ENCODE data around the gene GRIN3B. TPM values are rescaled to one million over a fixed set of nuclear protein-coding genes. Genes with fewer than 3 reads are reported as not detected.
"Not testable (repeated sequence)": the region's sequence is repeated elsewhere in the genome, so short reads cannot be mapped to it uniquely, and the experiment has no call there.

GRIN3B gene
- total RNA-seq, 2 donors from 2014 or later: 2.0 TPM

- 79 to 86% methylated on average over 17 to 43 of the region's 43 CpGs for WGBS, 2 experiments (ENCODE audit: insufficient coverage in 1 of 2, insufficient read length in 1 of 2)
- Histone ChIP-seq H3K36me3 (ENCODE audit: control insufficient read depth, insufficient read depth, low read length) (peaks cover 12% of the 10 kb centered on the region), H3K4me1 (ENCODE audit: control insufficient read depth, insufficient read depth, low read length) (peaks cover 6% of the 10 kb centered on the region), H3K27me3 (ENCODE audit: control insufficient read depth, insufficient read depth, low read length, poor library complexity, severe bottlenecking) (no peaks in the 10 kb centered on the region), H3K9ac (ENCODE audit: extremely low read depth, low read length, poor library complexity, severe bottlenecking) (no peak overlapping the region), H3K4me3 (ENCODE audit: low read length) (no peak overlapping the region), H3K27ac (ENCODE audit: low read depth, low read length) (peak overlapping the region; percentile 44), H3K9me3 (ENCODE audit: control insufficient read depth, low read length) (no peaks in the 10 kb centered on the region)
- Mint-ChIP-seq H3K9me3 (no peaks in the 10 kb centered on the region), H3K36me3 (ENCODE audit: low read depth) (peaks cover 15% of the 10 kb centered on the region), H3K27ac (peak overlapping the region; percentile 90), H3K4me3 (no peak overlapping the region), H3K4me1 (peaks cover 19% of the 10 kb centered on the region), H3K27me3 (ENCODE audit: insufficient read depth) (no peaks in the 10 kb centered on the region)
- peak; percentile 69 for DNase-seq
- TF ChIP-seq CTCF (conservative IDR thresholded peaks at IDR 0.05): no peak
Observed at GRCh38 chr19:954672-955494, 45.3 kb upstream of the GRIN3B start.

DNA sequence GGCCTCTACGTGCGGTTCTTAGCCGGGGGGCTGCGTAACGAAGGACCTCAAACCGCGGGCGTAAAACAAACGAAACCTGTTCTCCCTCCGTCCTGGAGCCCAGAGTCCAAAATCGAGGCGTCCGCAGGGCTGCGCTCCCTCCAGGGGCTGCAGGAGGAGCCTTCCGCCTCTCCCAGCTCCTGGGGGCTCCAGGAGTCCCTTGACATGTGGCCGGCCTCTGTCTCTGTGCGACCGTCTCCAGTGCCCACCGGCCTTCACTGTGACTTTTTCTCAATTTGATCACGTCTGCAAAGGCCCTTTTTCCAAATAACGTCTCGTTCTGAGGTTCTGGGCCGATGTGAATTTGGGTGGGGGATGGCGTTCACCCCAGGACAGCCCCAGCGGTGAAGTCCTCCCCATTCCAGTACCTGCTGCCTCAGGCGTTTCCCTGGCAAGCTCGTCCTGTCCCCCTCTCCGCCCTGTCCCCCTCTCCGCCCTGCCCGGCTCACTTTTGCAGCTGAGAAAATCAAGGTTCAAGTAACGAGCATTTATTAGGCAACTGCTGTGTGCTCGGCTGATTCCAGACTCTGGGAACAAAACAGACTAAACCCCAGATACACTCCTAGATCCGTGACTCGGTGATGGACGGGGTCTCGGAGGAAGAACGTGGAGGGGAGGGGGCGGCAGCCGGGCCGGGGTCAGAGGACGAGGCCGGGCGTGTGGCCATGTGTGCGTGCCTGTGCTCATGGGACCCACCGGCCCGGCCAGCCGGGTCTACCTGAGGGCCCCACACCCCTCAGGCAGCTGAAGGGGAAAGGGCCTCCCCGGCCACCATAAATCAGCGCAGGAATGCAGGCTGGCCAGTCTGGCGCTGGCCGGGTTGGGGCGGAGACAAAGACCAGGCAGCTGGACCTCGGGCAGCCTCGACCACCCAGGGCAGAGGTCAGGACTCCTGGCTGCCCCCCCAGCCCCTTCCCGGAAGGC lies 44.1 kb upstream of the GRIN3B start:
- Histone ChIP-seq H3K27me3 (ENCODE audit: control insufficient read depth, insufficient read depth, low read length, poor library complexity, severe bottlenecking) (no peaks in the 10 kb centered on the region), H3K4me1 (ENCODE audit: control insufficient read depth, insufficient read depth, low read length) (peaks cover 6% of the 10 kb centered on the region), H3K27ac (ENCODE audit: low read depth, low read length) (peak overlapping the region; percentile 81), H3K36me3 (ENCODE audit: control insufficient read depth, insufficient read depth, low read length) (peaks cover 24% of the 10 kb centered on the region), H3K9me3 (ENCODE audit: control insufficient read depth, low read length) (no peaks in the 10 kb centered on the region), H3K9ac (ENCODE audit: extremely low read depth, low read length, poor library complexity, severe bottlenecking) (no peak overlapping the region), H3K4me3 (ENCODE audit: low read length) (no peak overlapping the region)
- DNase-seq: no peak
- TF ChIP-seq CTCF (conservative IDR thresholded peaks at IDR 0.05): no peak
- no peaks in the 10 kb centered on the region for H3K9me3 Mint-ChIP-seq
- H3K4me3 Mint-ChIP-seq: no peak overlapping the region
- WGBS, 2 experiments (ENCODE audit: insufficient coverage in 1 of 2, insufficient read length in 1 of 2): 89 to 91% methylated on average over 29 to 55 of the region's 55 CpGs
- peaks cover 19% of the 10 kb centered on the region for H3K4me1 Mint-ChIP-seq
- peaks cover 23% of the 10 kb centered on the region for H3K36me3 Mint-ChIP-seq (ENCODE audit: low read depth)
- no peaks in the 10 kb centered on the region for H3K27me3 Mint-ChIP-seq (ENCODE audit: insufficient read depth)
- H3K27ac Mint-ChIP-seq: peak overlapping the region; percentile 85

GRCh38 chr19:956766-957440 lies 43.3 kb upstream of the GRIN3B start:
- H3K36me3 ChIP-seq (ENCODE audit: control insufficient read depth, insufficient read depth, low read length): peaks cover 29% of the 10 kb centered on the region
- peaks cover 19% of the 10 kb centered on the region for H3K4me1 Mint-ChIP-seq
- peaks cover 6% of the 10 kb centered on the region for H3K4me1 ChIP-seq (ENCODE audit: control insufficient read depth, insufficient read depth, low read length)
- no peaks in the 10 kb centered on the region for H3K27me3 ChIP-seq (ENCODE audit: control insufficient read depth, insufficient read depth, low read length, poor library complexity, severe bottlenecking)
- no peaks in the 10 kb centered on the region for H3K27me3 Mint-ChIP-seq (ENCODE audit: insufficient read depth)
- DNase-seq: peak; percentile 88
- peaks cover 27% of the 10 kb centered on the region for H3K36me3 Mint-ChIP-seq (ENCODE audit: low read depth)
- no peaks in the 10 kb centered on the region for H3K9me3 Mint-ChIP-seq
- 69 to 76% methylated on average over 10 to 27 of the region's 27 CpGs for WGBS, 2 experiments (ENCODE audit: insufficient coverage in 1 of 2, insufficient read length in 1 of 2)
- H3K9ac ChIP-seq (ENCODE audit: extremely low read depth, low read length, poor library complexity, severe bottlenecking): no peak overlapping the region
- H3K4me3 ChIP-seq (ENCODE audit: low read length): no peak overlapping the region
- H3K9me3 ChIP-seq (ENCODE audit: control insufficient read depth, low read length): no peaks in the 10 kb centered on the region
- H3K4me3 Mint-ChIP-seq: no peak overlapping the region
- peak overlapping the region; percentile 86 for H3K27ac Mint-ChIP-seq
- TF ChIP-seq CTCF (conservative IDR thresholded peaks at IDR 0.05): no peak
- peak overlapping the region; percentile 81 for H3K27ac ChIP-seq (ENCODE audit: low read depth, low read length)

DNA sequence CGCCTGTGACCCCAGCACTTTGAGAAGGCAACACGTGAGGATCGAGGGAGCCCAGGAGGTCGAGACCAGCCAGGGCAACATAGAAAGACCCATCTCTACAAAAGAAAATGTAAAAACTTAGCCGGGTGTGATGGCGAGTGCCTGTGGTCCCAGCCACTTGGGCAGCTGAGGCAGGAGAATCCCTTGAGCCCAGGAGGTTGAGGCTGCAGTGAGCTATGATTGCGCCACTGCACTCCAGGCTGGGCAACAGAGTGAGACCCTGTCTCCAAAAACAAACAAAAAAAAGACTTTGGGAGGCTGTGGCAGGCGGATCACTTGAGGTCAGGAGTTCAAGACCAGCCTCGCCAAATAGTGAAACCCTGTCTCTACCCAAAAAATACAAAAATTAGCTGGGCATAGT lies 42.6 kb upstream of the GRIN3B start:
- H3K4me3 Mint-ChIP-seq; H3K4me1 ChIP-seq (ENCODE audit: control insufficient read depth, insufficient read depth, low read length); H3K27me3 ChIP-seq (ENCODE audit: control insufficient read depth, insufficient read depth, low read length, poor library complexity, severe bottlenecking); H3K9me3 ChIP-seq (ENCODE audit: control insufficient read depth, low read length); H3K9me3 Mint-ChIP-seq; H3K9ac ChIP-seq (ENCODE audit: extremely low read depth, low read length, poor library complexity, severe bottlenecking); H3K27me3 Mint-ChIP-seq (ENCODE audit: insufficient read depth); H3K4me3 ChIP-seq (ENCODE audit: low read length); DNase-seq: not testable (repeated sequence)
- H3K36me3 Mint-ChIP-seq (ENCODE audit: low read depth): peaks cover 30% of the 10 kb centered on the region
- H3K27ac ChIP-seq (ENCODE audit: low read depth, low read length): peak overlapping the region; percentile 76
- peak overlapping the region; percentile 86 for H3K27ac Mint-ChIP-seq
- WGBS, 2 experiments (ENCODE audit: insufficient coverage in 1 of 2, insufficient read length in 1 of 2): 95 to 96% methylated on average over 7 to 9 of the region's 9 CpGs
- peaks cover 16% of the 10 kb centered on the region for H3K4me1 Mint-ChIP-seq
- peaks cover 29% of the 10 kb centered on the region for H3K36me3 ChIP-seq (ENCODE audit: control insufficient read depth, insufficient read depth, low read length)

Data from endodermal cell (in vitro differentiated cells).